ENCODE measurements around the gene ABCA12. TPM values are rescaled to one million over a fixed set of nuclear protein-coding genes. Genes with fewer than 3 reads are reported as not detected.

ABCA12 gene
- total RNA-seq, 4 donors from 2014 or later, result 70.3 to 116 (median 93.6) TPM

- no peak for DNase-seq (ENCODE audit: low spot score in 2 of 2)
- intact Hi-C loops (cut with DNase I; ENCODE audit: low total_unique reads), result no loop called here
- no peak overlapping the region for H3K4me3 ChIP-seq (ENCODE audit: low read depth, poor library complexity, severe bottlenecking)
- WGBS, 2 donors, result 91 to 92% methylated on average over 5 of the region's 5 CpGs
- TF ChIP-seq CTCF (IDR thresholded peaks at IDR 0.05) (no peak), POLR2A (IDR thresholded peaks at IDR 0.05) (no peak)
Measured at GRCh38 chr2:215084080-215084479, 54.3 kb downstream of the ABCA12 start.

DNA sequence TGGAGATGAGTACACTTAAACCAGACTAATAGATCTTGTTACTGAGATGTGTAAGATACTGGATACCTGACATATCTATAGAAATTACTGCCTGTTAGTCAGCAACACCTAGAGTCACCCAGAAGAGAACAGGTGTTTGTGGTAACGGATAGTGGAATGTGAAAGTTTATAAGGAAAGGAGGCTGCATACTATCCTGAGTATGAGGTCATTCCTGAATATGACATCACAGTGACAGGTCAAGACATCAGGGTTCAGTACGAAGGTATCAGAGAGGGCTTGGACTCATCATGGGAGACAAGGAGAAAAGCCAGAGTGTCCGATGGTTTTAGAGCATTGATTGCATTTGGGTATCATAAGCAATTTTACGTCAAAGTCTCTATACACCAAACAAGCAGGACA is 55.3 kb downstream of the ABCA12 start:
- H3K4me3 ChIP-seq (ENCODE audit: low read depth, poor library complexity, severe bottlenecking), result no peak overlapping the region
- TF ChIP-seq CTCF (IDR thresholded peaks at IDR 0.05) (no peak), POLR2A (IDR thresholded peaks at IDR 0.05) (no peak)
- no peak for DNase-seq (ENCODE audit: low spot score in 2 of 2)
- 90 to 93% methylated on average over 4 of the region's 4 CpGs for WGBS, 2 donors
- intact Hi-C loops (cut with DNase I; ENCODE audit: low total_unique reads), result no loop called here

DNA sequence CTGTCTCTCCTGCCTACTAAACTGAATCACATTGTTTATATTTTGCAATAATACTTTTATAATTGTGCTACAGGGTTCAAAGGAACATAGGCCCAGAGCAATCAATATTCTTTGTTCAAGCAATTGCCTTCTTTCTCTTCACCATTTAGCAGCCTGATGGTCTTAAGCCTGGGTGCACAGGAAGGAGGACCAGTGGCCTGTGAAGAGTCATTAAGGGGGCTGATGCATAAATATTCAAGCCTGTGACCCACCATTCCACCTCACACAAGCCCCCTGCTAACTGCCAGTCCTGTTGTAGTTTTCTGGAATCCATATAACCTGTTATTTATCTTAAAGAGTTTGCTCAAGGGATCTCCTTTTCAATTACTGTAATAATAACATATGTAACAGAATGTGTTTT is 56.0 kb downstream of the ABCA12 start:
- TF ChIP-seq CTCF (IDR thresholded peaks at IDR 0.05) (no peak), POLR2A (IDR thresholded peaks at IDR 0.05) (no peak)
- intact Hi-C loops (cut with DNase I; ENCODE audit: low total_unique reads), result no loop called here
- no peak overlapping the region for H3K4me3 ChIP-seq (ENCODE audit: low read depth, poor library complexity, severe bottlenecking)
- no peak for DNase-seq (ENCODE audit: low spot score in 2 of 2)

DNA sequence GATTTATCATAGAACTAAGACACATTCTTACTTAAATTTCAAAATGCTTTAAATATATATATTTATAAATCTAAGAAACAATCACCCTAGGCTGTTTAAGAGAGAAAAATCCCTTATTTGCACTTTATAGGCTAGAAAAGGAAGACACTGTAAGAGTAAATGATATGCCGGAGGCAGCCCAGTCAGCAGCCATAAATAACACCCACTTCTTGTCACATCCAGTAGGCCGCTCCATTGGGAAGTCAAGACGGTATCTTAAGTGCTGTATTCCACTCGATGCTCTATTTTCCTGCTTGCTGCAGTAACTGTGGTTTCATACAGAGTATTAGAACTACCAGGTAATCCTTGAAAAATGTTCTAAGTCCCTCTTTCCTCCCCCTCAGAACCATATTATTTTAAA is 57.9 kb downstream of the ABCA12 start:
- no peak for TF ChIP-seq CTCF (IDR thresholded peaks at IDR 0.05)
- TF ChIP-seq POLR2A (IDR thresholded peaks at IDR 0.05), result no peak
- intact Hi-C loops (cut with DNase I; ENCODE audit: low total_unique reads), result no loop called here
- no peak for DNase-seq (ENCODE audit: low spot score in 2 of 2)
- 76 to 77% methylated on average over 4 of the region's 4 CpGs for WGBS, 2 donors
- H3K4me3 ChIP-seq (ENCODE audit: low read depth, poor library complexity, severe bottlenecking), result no peak overlapping the region

- TF ChIP-seq CTCF (IDR thresholded peaks at IDR 0.05) (no peak), POLR2A (IDR thresholded peaks at IDR 0.05) (no peak)
- WGBS, 2 donors, result 45 to 47% methylated on average over 3 of the region's 3 CpGs
- intact Hi-C loops (cut with DNase I; ENCODE audit: low total_unique reads), result no loop called here
- no peak overlapping the region for H3K4me3 ChIP-seq (ENCODE audit: low read depth, poor library complexity, severe bottlenecking)
- peak in 1 of 2 donors; percentile 58 for DNase-seq (ENCODE audit: low spot score in 2 of 2)
Measured at GRCh38 chr2:215071676-215072075, 66.8 kb downstream of the ABCA12 start.

GRCh38 chr2:215068399-215068798 is 70.0 kb downstream of the ABCA12 start:
- H3K4me3 ChIP-seq (ENCODE audit: low read depth, poor library complexity, severe bottlenecking), result no peak overlapping the region
- intact Hi-C loops (cut with DNase I; ENCODE audit: low total_unique reads), result no loop called here
- TF ChIP-seq CTCF (IDR thresholded peaks at IDR 0.05) (no peak), POLR2A (IDR thresholded peaks at IDR 0.05) (no peak)
- WGBS, 2 donors, result 69 to 70% methylated on average over 2 of the region's 2 CpGs
- no peak for DNase-seq (ENCODE audit: low spot score in 2 of 2)

Measured in lower leg skin (tissue), 4 donors.